HepG2 (cell line): Measurements from ENCODE around the gene KIF3C. TPM values are rescaled to one million over a fixed set of nuclear protein-coding genes. Genes with fewer than 3 reads are reported as not detected.

Source experiments
- AKAP8 ChIP-seq: sonication (generic); formaldehyde crosslinking; IDR thresholded peaks from 2 replicates; pipeline ENCODE4 v1.5.1; 2020; ENCODE audit warnings: mild to moderate bottlenecking, missing genetic modification reagents
- BRD4 ChIP-seq: sonication (generic); formaldehyde crosslinking; IDR thresholded peaks from 2 replicates; pipeline ENCODE4 v1.4.0; 2020; ENCODE audit warnings: missing genetic modification reagents
- CBX2 ChIP-seq, 2 experiments: fragments of 200-600 bp in 1 of 2; sonication (generic); formaldehyde crosslinking in 1 of 2; IDR thresholded peaks; 2 replicates each; pipeline versions ENCODE4 v1.7.0 to v1.8.1; 2018 to 2022; ENCODE audit warnings: low read depth in 2 of 2, low read length in 1 of 2, mild to moderate bottlenecking in 1 of 2, missing genetic modification reagents in 1 of 2
- CEBPB ChIP-seq: IDR thresholded peaks from 2 replicates; pipeline ENCODE4 v1.6.1; 2011; ENCODE audit warnings: low read depth, low read length, improper control_type of control experiment, borderline replicate concordance
- CENPBD1 ChIP-seq: sonication (generic); formaldehyde crosslinking; IDR thresholded peaks from 2 replicates; pipeline ENCODE4 v1.8.0; 2022; ENCODE audit warnings: missing genetic modification reagents, low read depth, mild to moderate bottlenecking, borderline replicate concordance
- FOXC1 ChIP-seq: sonication (generic); formaldehyde crosslinking; IDR thresholded peaks from 2 replicates; pipeline ENCODE4 v1.8.0; 2022; ENCODE audit warnings: mild to moderate bottlenecking, missing genetic modification reagents, borderline replicate concordance
- FOXK2 ChIP-seq: fragments of 450-650 bp; IDR thresholded peaks from 2 replicates; pipeline ENCODE4 v1.6.1; 2016
- FOXO1 ChIP-seq: sonication (generic); formaldehyde crosslinking; IDR thresholded peaks from 2 replicates; pipeline ENCODE4 v1.4.0; 2020; ENCODE audit warnings: missing genetic modification reagents
- KLF15 ChIP-seq: sonication (generic); formaldehyde crosslinking; IDR thresholded peaks from 2 replicates; pipeline ENCODE4 v1.8.1; 2023; ENCODE audit warnings: borderline replicate concordance, mild to moderate bottlenecking, inconsistent platforms, missing genetic modification reagents, mixed read lengths
- PCBP2 ChIP-seq: fragments of 200-400 bp; formaldehyde crosslinking; optimal IDR thresholded peaks from 2 replicates; pipeline ENCODE3; 2018; ENCODE audit warnings: low read length, low read depth; ENCODE audit not compliant: poor library complexity, severe bottlenecking
- PITX1 ChIP-seq: sonication (generic); formaldehyde crosslinking; IDR thresholded peaks from 2 replicates; pipeline ENCODE4 v1.5.1; 2020; ENCODE audit warnings: mild to moderate bottlenecking, missing genetic modification reagents
- RARA ChIP-seq: IDR thresholded peaks from 2 replicates; pipeline ENCODE4 v1.6.1; 2016; ENCODE audit warnings: missing genetic modification reagents, missing compliant biosample characterization
- XBP1 ChIP-seq: sonication (generic); formaldehyde crosslinking; IDR thresholded peaks from 2 replicates; pipeline ENCODE4 v1.5.0; 2020; ENCODE audit warnings: missing genetic modification reagents
- ZBTB26 ChIP-seq: IDR thresholded peaks from 2 replicates; pipeline ENCODE4 v1.6.1; 2016; ENCODE audit warnings: missing compliant biosample characterization, missing genetic modification reagents, borderline replicate concordance
- ZBTB38 ChIP-seq: sonication (generic); formaldehyde crosslinking; IDR thresholded peaks from 2 replicates; pipeline ENCODE4 v1.5.1; 2020; ENCODE audit warnings: mild to moderate bottlenecking, missing genetic modification reagents
- ZFP1 ChIP-seq: IDR thresholded peaks from 2 replicates; pipeline ENCODE4 v1.6.1; 2016
- ZMAT3 ChIP-seq: sonication (generic); formaldehyde crosslinking; conservative IDR thresholded peaks from 2 replicates; pipeline ENCODE4 v1.7.0; 2021; ENCODE audit warnings: missing genetic modification reagents
- ZNF318 ChIP-seq: sonication (generic); formaldehyde crosslinking; IDR thresholded peaks from 2 replicates; pipeline ENCODE4 v1.4.0; 2020; ENCODE audit warnings: mild to moderate bottlenecking, missing genetic modification reagents
- ZNF33A ChIP-seq: sonication (generic); formaldehyde crosslinking; IDR thresholded peaks from 2 replicates; pipeline ENCODE4 v1.5.1; 2020; ENCODE audit warnings: missing genetic modification reagents, mild to moderate bottlenecking, moderate library complexity, borderline replicate concordance
- ZNF354B ChIP-seq: sonication (generic); formaldehyde crosslinking; IDR thresholded peaks from 2 replicates; pipeline ENCODE4 v1.8.0; 2022; ENCODE audit warnings: mild to moderate bottlenecking, missing genetic modification reagents
- polyA plus RNA-seq, 8 experiments: library from polyadenylated mRNA; depleted of rRNA in 3 of 8; stranded (reverse) in 7 of 8; unstranded in 1 of 8; fragments of >200 nt; fragmentation: Illumina TruSeq in 4 of 8; extraction: Trizol in 4 of 8; gene quantifications; 2 replicates each; pipeline versions ENCODE4 v1.2.1 to v1.2.3, GENCODE V29; 2011 to 2016; ENCODE audit warnings: low read depth in 4 of 8, missing spikeins in 1 of 8, mixed read lengths in 1 of 8; ENCODE audit not compliant: insufficient read depth in 1 of 8
- total RNA-seq, 5 experiments: library from RNA; depleted of rRNA; stranded (reverse); fragments of >200 nt; fragmentation: Illumina TruSeq; extraction: Trizol; gene quantifications; 2 replicates each; pipeline ENCODE4 v1.2.3, GENCODE V29; 2016; ENCODE audit warnings: low read depth in 1 of 5
- TF ChIP-seq, protein P1 (sequence below): IDR thresholded peaks from 2 replicates; pipeline ENCODE4 v1.6.1; 2018; ENCODE audit warnings: missing genetic modification reagents

Gene KIF3C
- total and polyA plus RNA-seq, 2 of the 13 experiments (the other 11 are each of a cell fraction or from before 2014, with no cell fraction given) = 3.6 to 4.9 TPM

DNA sequence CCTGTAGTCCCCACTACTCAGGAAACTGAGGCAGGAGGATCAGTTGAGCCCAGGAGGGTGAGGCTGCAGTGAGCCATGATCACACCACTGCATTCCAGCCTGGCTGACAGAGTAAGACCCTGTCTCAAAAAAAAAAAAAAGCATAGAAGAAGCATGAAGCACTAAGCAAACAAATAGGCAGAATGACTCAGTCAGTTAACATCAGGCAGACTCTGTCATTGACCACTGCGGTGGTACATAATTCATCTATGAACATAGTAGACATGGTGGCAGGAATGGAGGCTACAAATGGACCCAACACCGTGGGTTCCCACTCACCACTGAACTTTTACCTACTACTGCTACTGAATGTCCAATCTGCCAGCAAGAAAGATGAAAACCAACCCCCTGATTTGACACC, 96.4 kb downstream of the KIF3C start (continued):
- TF ChIP-seq ZFP1 (CRISPR knock-in tag) = no peak
- no peak for TF ChIP-seq FOXC1 (CRISPR knock-in tag)
- no peak for TF ChIP-seq ZNF318
- TF ChIP-seq, protein P1, sequence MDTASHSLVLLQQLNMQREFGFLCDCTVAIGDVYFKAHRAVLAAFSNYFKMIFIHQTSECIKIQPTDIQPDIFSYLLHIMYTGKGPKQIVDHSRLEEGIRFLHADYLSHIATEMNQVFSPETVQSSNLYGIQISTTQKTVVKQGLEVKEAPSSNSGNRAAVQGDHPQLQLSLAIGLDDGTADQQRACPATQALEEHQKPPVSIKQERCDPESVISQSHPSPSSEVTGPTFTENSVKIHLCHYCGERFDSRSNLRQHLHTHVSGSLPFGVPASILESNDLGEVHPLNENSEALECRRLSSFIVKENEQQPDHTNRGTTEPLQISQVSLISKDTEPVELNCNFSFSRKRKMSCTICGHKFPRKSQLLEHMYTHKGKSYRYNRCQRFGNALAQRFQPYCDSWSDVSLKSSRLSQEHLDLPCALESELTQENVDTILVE (CRISPR knock-in tag) = no peak
- TF ChIP-seq ZNF33A (CRISPR knock-in tag) = no peak
- TF ChIP-seq AKAP8 (CRISPR knock-in tag) = no peak
- TF ChIP-seq CBX2 (IDR thresholded peaks at IDR 0.05; ENCODE audit: low read depth, low read length) = no peak
- no peak for TF ChIP-seq CBX2 (CRISPR knock-in tag; IDR thresholded peaks at IDR 0.05; ENCODE audit: low read depth)
- TF ChIP-seq FOXO1 (CRISPR knock-in tag) = peak; percentile 50; the same call in 1 of the 2 replicates
- no peak for TF ChIP-seq PCBP2
- no peak for TF ChIP-seq BRD4
- TF ChIP-seq ZBTB38 (CRISPR knock-in tag) = no peak
- no peak for TF ChIP-seq RARA
- TF ChIP-seq CEBPB = no peak
- no peak for TF ChIP-seq ZBTB26 (CRISPR knock-in tag)
- TF ChIP-seq XBP1 (CRISPR knock-in tag) = no peak
- TF ChIP-seq KLF15 (CRISPR knock-in tag) = no peak
- no peak for TF ChIP-seq FOXK2
- TF ChIP-seq ZNF354B (CRISPR knock-in tag) = no peak
- no peak for TF ChIP-seq PITX1 (CRISPR knock-in tag)
- no peak for TF ChIP-seq CENPBD1
- TF ChIP-seq ZMAT3 (CRISPR knock-in tag) = no peak
